MM.1S (cell line): ENCODE results near the gene ARMC12.

Source experiments
- DNase-seq: peaks from one replicate; pipeline ENCODE4 v3.0.0-alpha.2; 2015
- H2AFZ ChIP-seq: fragments of 300-600 bp; sonication (generic); 2 replicates; pipeline ENCODE4 v1.6.0; 2016; ENCODE audit warnings: antibody characterized with exemption, low read length
- H3F3A ChIP-seq: fragments of 300-600 bp; sonication (generic); 2 replicates; pipeline ENCODE4 v1.6.1; 2016; ENCODE audit warnings: mild to moderate bottlenecking, antibody characterized with exemption, low read length, moderate library complexity, mixed read lengths; ENCODE audit not compliant: insufficient read depth
- H3K27ac ChIP-seq: fragments of 300-600 bp; sonication (generic); 2 replicates; pipeline ENCODE4 v1.5.1; 2016; ENCODE audit warnings: mild to moderate bottlenecking, low read length
- H3K27me3 ChIP-seq: fragments of 300-600 bp; sonication (generic); replicated peaks from 2 replicates; pipeline ENCODE4 v1.6.0; 2016; ENCODE audit warnings: low read length; ENCODE audit not compliant: insufficient read depth
- H3K36me3 ChIP-seq: fragments of 300-600 bp; sonication (generic); replicated peaks from 2 replicates; pipeline ENCODE4 v1.6.1; 2016; ENCODE audit warnings: mild to moderate bottlenecking, low read length, mixed read lengths; ENCODE audit not compliant: insufficient read depth
- H3K4me1 ChIP-seq: fragments of 300-600 bp; sonication (generic); 2 replicates; pipeline ENCODE4 v1.6.1; 2016; ENCODE audit warnings: low read length, mixed read lengths
- H3K4me2 ChIP-seq: fragments of 300-600 bp; sonication (generic); 2 replicates; pipeline ENCODE4 v1.6.0; 2016; ENCODE audit warnings: low read depth, low read length
- H3K4me3 ChIP-seq: fragments of 300-600 bp; sonication (generic); 2 replicates; pipeline ENCODE4 v1.5.1; 2016; ENCODE audit warnings: low read length, mixed read lengths
- H3K79me2 ChIP-seq: fragments of 300-600 bp; sonication (generic); 2 replicates; pipeline ENCODE4 v1.6.1; 2016; ENCODE audit warnings: mixed run types, low read length, mixed read lengths
- H3K9ac ChIP-seq: fragments of 300-600 bp; sonication (generic); 2 replicates; pipeline ENCODE4 v1.6.1; 2016; ENCODE audit warnings: low read length, mixed read lengths
- H3K9me2 ChIP-seq: fragments of 300-600 bp; sonication (generic); replicated peaks from 2 replicates; pipeline ENCODE4 v1.6.1; 2016; ENCODE audit warnings: mild to moderate bottlenecking, low read length, mixed read lengths; ENCODE audit not compliant: insufficient read depth
- H3K9me3 ChIP-seq: fragments of 300-600 bp; sonication (generic); replicated peaks from 2 replicates; pipeline ENCODE4 v1.6.1; 2016; ENCODE audit warnings: mild to moderate bottlenecking, low read length, mixed read lengths; ENCODE audit not compliant: insufficient read depth
- H4K20me1 ChIP-seq: fragments of 300-600 bp; sonication (generic); 2 replicates; pipeline ENCODE4 v1.6.1; 2016; ENCODE audit warnings: mild to moderate bottlenecking, low read length, moderate library complexity, mixed read lengths; ENCODE audit not compliant: insufficient read depth
- EZH2 ChIP-seq: fragments of 300-600 bp; sonication (generic); optimal IDR thresholded peaks from 2 replicates; pipeline ENCODE3; 2017; ENCODE audit warnings: low read depth, mild to moderate bottlenecking, antibody characterized with exemption, low read length, mixed read lengths
- EZH2phosphoT487 ChIP-seq: fragments of 300-600 bp; sonication (generic); IDR thresholded peaks from 2 replicates; pipeline ENCODE4 v1.6.1; 2018; ENCODE audit warnings: antibody characterized with exemption, low read length
- TF ChIP-seq, protein P1 (sequence below): fragments of 300-600 bp; sonication (generic); IDR thresholded peaks from 2 replicates; pipeline ENCODE4 v1.5.1; 2016; ENCODE audit warnings: antibody characterized with exemption, low read length, mixed read lengths

The ARMC12 gene

GRCh38 chr6:35776364-35777215 lies 39.8 kb downstream of the ARMC12 start, which contains the start of gene CLPSL2:
Gene CLPSL2 (plus strand): TSS chr6:35776598. CDS start chr6:35776619, 21 bp downstream.
- H3K4me3 ChIP-seq = peak within 1 kb of the TSS; percentile 50
- H3K79me2 ChIP-seq = no peaks in the 10 kb centered on the region
- H3K27me3 ChIP-seq = peaks cover 10% of the 10 kb centered on the region
- H3K36me3 ChIP-seq = no peaks in the 10 kb centered on the region
- no peaks in the 10 kb centered on the region for H3K4me1 ChIP-seq
- H3F3A ChIP-seq = no peaks in the 10 kb centered on the region
- H3K9me2 ChIP-seq = no peaks in the 10 kb centered on the region
- H3K9ac ChIP-seq = no peak within 1 kb of the TSS
- H3K9me3 ChIP-seq = no peaks in the 10 kb centered on the region
- DNase-seq = no peak
- no peak within 1 kb of the TSS for H3K27ac ChIP-seq
- TF ChIP-seq, protein P1, sequence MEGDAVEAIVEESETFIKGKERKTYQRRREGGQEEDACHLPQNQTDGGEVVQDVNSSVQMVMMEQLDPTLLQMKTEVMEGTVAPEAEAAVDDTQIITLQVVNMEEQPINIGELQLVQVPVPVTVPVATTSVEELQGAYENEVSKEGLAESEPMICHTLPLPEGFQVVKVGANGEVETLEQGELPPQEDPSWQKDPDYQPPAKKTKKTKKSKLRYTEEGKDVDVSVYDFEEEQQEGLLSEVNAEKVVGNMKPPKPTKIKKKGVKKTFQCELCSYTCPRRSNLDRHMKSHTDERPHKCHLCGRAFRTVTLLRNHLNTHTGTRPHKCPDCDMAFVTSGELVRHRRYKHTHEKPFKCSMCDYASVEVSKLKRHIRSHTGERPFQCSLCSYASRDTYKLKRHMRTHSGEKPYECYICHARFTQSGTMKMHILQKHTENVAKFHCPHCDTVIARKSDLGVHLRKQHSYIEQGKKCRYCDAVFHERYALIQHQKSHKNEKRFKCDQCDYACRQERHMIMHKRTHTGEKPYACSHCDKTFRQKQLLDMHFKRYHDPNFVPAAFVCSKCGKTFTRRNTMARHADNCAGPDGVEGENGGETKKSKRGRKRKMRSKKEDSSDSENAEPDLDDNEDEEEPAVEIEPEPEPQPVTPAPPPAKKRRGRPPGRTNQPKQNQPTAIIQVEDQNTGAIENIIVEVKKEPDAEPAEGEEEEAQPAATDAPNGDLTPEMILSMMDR = no peak
- TF ChIP-seq EZH2phosphoT487 = no peak
- TF ChIP-seq EZH2 = no peak
- no peaks in the 10 kb centered on the region for H4K20me1 ChIP-seq
- peak within 1 kb of the TSS; percentile 81 for H3K4me2 ChIP-seq
- peak within 1 kb of the TSS; percentile 63 for H2AFZ ChIP-seq

DNA sequence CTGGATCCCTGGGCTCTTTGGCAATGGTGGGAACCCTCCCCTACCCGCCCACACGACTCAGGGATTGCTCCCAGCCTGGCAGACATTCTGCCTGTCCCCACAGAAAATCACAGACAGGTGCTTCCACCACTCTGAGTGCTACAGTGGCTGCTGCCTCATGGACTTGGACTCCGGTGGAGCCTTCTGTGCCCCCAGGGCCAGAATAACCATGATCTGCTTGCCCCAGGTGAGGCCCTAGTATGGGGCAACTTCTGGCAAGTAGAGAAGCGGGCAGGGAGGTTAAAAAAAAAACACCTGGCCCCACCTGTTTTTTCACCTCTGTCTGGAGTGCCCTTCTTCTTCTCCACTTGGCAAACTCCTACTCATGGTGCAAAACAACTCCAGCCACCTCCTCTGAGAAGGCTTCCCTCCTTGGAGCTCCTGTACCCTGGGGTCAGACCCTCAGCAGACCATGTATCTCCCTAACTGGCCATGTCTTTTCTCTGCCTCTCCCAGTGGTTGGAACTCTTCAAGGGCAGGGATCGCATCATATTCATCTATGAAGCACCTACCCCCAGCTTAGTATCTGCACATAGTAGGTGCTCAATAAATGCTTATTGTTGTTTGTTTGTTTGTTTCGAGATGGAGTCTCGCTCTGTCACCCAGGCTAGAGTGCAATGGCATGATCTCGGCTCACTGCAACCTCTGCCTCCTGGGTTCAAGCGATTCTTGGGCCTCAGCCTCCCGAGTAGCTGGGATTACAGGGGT lies 40.7 kb downstream of the ARMC12 start:
- H3K9me2 ChIP-seq = no peaks in the 10 kb centered on the region
- H3K4me1 ChIP-seq = no peaks in the 10 kb centered on the region
- H4K20me1 ChIP-seq = no peaks in the 10 kb centered on the region
- peaks cover 10% of the 10 kb centered on the region for H3K27me3 ChIP-seq
- TF ChIP-seq, protein P1 = no peak
- DNase-seq = no peak
- H3K27ac ChIP-seq = no peak overlapping the region
- no peak overlapping the region for H3K4me3 ChIP-seq
- no peaks in the 10 kb centered on the region for H3K36me3 ChIP-seq
- H2AFZ ChIP-seq = no peak overlapping the region
- no peaks in the 10 kb centered on the region for H3K79me2 ChIP-seq
- no peaks in the 10 kb centered on the region for H3K9me3 ChIP-seq
- no peak overlapping the region for H3K4me2 ChIP-seq
- no peak overlapping the region for H3K9ac ChIP-seq
- no peaks in the 10 kb centered on the region for H3F3A ChIP-seq

DNA sequence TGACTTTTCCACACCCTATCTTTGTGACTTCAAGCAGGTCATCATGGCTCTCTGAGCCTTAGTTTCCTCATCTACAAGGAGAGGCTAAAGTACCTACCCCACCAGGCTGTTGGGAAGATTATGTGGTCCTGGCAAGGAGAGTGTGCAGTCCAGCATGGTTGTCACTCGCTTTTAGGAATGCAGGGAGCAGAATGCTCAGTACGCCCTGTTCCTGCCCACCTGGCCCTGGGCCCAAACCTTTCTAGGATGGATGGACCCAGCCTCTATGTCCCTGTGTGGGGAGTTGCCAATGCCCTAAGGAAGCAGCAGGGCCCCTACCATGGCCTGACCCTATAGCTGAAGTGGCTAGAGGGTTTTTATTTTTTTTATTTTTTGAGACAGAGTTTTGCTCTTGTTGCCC lies 41.6 kb downstream of the ARMC12 start:
- no peak overlapping the region for H3K9ac ChIP-seq
- H3K27ac ChIP-seq = no peak overlapping the region
- TF ChIP-seq EZH2 = no peak
- TF ChIP-seq, protein P1 = no peak
- no peak for TF ChIP-seq EZH2phosphoT487
- no peaks in the 10 kb centered on the region for H3K36me3 ChIP-seq
- no peaks in the 10 kb centered on the region for H3K9me3 ChIP-seq
- no peaks in the 10 kb centered on the region for H4K20me1 ChIP-seq
- no peak overlapping the region for H3K4me3 ChIP-seq
- DNase-seq = no peak
- no peaks in the 10 kb centered on the region for H3F3A ChIP-seq
- peaks cover 10% of the 10 kb centered on the region for H3K27me3 ChIP-seq
- H3K4me1 ChIP-seq = no peaks in the 10 kb centered on the region
- H3K79me2 ChIP-seq = no peaks in the 10 kb centered on the region
- no peak overlapping the region for H2AFZ ChIP-seq
- H3K4me2 ChIP-seq = no peak overlapping the region
- H3K9me2 ChIP-seq = no peaks in the 10 kb centered on the region
